ENCODE data around the gene RASGRF2.

GRCh38 chr5:81132381-81132780, 172.2 kb downstream of the RASGRF2 start:
- no peak for TF ChIP-seq CTCF (IDR thresholded peaks at IDR 0.05; ENCODE audit: insufficient read depth, low read length)
- no peak for TF ChIP-seq GABPA (IDR thresholded peaks at IDR 0.05; ENCODE audit: low read depth)
- no peak for TF ChIP-seq POLR2AphosphoS5 (IDR thresholded peaks at IDR 0.05; ENCODE audit: low read depth)
- TF ChIP-seq, protein P1, sequence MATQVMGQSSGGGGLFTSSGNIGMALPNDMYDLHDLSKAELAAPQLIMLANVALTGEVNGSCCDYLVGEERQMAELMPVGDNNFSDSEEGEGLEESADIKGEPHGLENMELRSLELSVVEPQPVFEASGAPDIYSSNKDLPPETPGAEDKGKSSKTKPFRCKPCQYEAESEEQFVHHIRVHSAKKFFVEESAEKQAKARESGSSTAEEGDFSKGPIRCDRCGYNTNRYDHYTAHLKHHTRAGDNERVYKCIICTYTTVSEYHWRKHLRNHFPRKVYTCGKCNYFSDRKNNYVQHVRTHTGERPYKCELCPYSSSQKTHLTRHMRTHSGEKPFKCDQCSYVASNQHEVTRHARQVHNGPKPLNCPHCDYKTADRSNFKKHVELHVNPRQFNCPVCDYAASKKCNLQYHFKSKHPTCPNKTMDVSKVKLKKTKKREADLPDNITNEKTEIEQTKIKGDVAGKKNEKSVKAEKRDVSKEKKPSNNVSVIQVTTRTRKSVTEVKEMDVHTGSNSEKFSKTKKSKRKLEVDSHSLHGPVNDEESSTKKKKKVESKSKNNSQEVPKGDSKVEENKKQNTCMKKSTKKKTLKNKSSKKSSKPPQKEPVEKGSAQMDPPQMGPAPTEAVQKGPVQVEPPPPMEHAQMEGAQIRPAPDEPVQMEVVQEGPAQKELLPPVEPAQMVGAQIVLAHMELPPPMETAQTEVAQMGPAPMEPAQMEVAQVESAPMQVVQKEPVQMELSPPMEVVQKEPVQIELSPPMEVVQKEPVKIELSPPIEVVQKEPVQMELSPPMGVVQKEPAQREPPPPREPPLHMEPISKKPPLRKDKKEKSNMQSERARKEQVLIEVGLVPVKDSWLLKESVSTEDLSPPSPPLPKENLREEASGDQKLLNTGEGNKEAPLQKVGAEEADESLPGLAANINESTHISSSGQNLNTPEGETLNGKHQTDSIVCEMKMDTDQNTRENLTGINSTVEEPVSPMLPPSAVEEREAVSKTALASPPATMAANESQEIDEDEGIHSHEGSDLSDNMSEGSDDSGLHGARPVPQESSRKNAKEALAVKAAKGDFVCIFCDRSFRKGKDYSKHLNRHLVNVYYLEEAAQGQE (IDR thresholded peaks at IDR 0.05; ENCODE audit: insufficient replicate concordance, low read depth), result no peak
- no peak for TF ChIP-seq SPI1 (IDR thresholded peaks at IDR 0.05; ENCODE audit: borderline replicate concordance, low read depth)
